Measurements from ENCODE around the gene KLF4. TPM values are rescaled to one million over a fixed set of nuclear protein-coding genes. Genes with fewer than 3 reads are reported as not detected.

KLF4 gene
- total and polyA plus RNA-seq, 2 of the 4 experiments (the other 2 are of a cell fraction): 1.3 to 3.8 TPM

GRCh38 chr9:107536462-107536861, 46.9 kb upstream of the KLF4 start:
- DNase-seq (no peak), ATAC-seq (ENCODE audit: low read depth) (no peak)
- Histone ChIP-seq H3K9me1 (ENCODE audit: insufficient read depth, low read length) (no peaks in the 10 kb centered on the region), H2BK15ac (ENCODE audit: low read depth, low read length) (no peak overlapping the region), H3K27me3 (ENCODE audit: control insufficient read depth, insufficient read depth, low read length) (no peaks in the 10 kb centered on the region), H2BK5ac (ENCODE audit: low read depth, low read length, poor library complexity, severe bottlenecking) (no peak overlapping the region), H3K18ac (ENCODE audit: low read depth, low read length) (no peak overlapping the region), H4K20me1 (ENCODE audit: insufficient read depth, low read length) (no peaks in the 10 kb centered on the region), H2AFZ (replicated peaks; ENCODE audit: low read length, poor library complexity) (no peak overlapping the region), H4K91ac (ENCODE audit: insufficient read depth, low read depth, low read length) (no peak overlapping the region), H2BK120ac (ENCODE audit: low read depth, low read length) (no peak overlapping the region), H2BK20ac (ENCODE audit: low read depth, low read length) (no peak overlapping the region), H3K4me2 (ENCODE audit: low read depth, low read length) (no peak overlapping the region), H3K27ac (ENCODE audit: insufficient read depth, low read length) (no peak overlapping the region), H2AK5ac (ENCODE audit: low read depth, low read length) (no peak overlapping the region), H3K23ac (ENCODE audit: low read depth, low read length) (no peak overlapping the region), H3K79me1 (ENCODE audit: low read depth in 1 of 2, low read length in 2 of 2) (no peaks in the 10 kb centered on the region), H3K4me3 (ENCODE audit: insufficient read depth, low read depth, low read length) (no peak overlapping the region), H3K14ac (replicated peaks; ENCODE audit: low read depth, low read length) (no peak overlapping the region), H2AK9ac (replicated peaks; ENCODE audit: low read depth, low read length, poor library complexity) (no peak overlapping the region), H4K5ac (ENCODE audit: low read depth, low read length) (no peak overlapping the region), H3K56ac (ENCODE audit: extremely low read depth, insufficient read depth, low read length) (no peak overlapping the region), H3K36me3 (ENCODE audit: control insufficient read depth, insufficient read depth, low read length) (no peaks in the 10 kb centered on the region), H4K8ac (ENCODE audit: low read depth in 2 of 2, low read length in 2 of 2) (no peak overlapping the region), H3K9me3 (ENCODE audit: control insufficient read depth, insufficient read depth, low read length) (no peaks in the 10 kb centered on the region), H3K9ac (ENCODE audit: low read depth, low read length) (no peak overlapping the region), H3K4me1 (ENCODE audit: control insufficient read depth, insufficient read depth, low read length) (peaks cover 2% of the 10 kb centered on the region; the same call in 1 of the 2 replicates), H3K4ac (ENCODE audit: low read depth, low read length) (no peak overlapping the region)
- no peak for TF ChIP-seq MAZ (IDR thresholded peaks at IDR 0.05; ENCODE audit: borderline replicate concordance, low read depth, low read length)
- intact Hi-C loops (cut with micrococcal nuclease): no loop called here
- CTCF ChIA-PET: interaction anchor here (0.5 to 0.6 kb wide), 2 partner anchors 17 to 712 kb away, joined by 3 to 4 read pairs; no protein-coding TSS in a partner anchor
- in situ Hi-C loops (cut with MboI; ENCODE audit: low sequenced_read_pairs): no loop called here
- WGBS, 2 experiments (ENCODE audit: extremely low coverage in 2 of 2, insufficient read length in 1 of 2): no CpG with 5 or more reads among the region's 3 CpGs
- no TSS peak for BruUV-seq (replicated peaks)
- dilution Hi-C loops (cut with HindIII; ENCODE audit: low sequenced_read_pairs, unreplicated experiment): no loop called here
- POLR2A ChIA-PET (ENCODE audit: unreplicated experiment): no interaction called here
